IPS-18a (cell line): ENCODE data around the gene CFAP97.

Experiments
- H3K27ac ChIP-seq: one replicate; pipeline ENCODE4 v1.5.1; 2013; ENCODE audit warnings: low read length
- H3K27me3 ChIP-seq: one replicate; pipeline ENCODE4 v1.6.1; 2013; ENCODE audit warnings: mild to moderate bottlenecking, low read length; ENCODE audit not compliant: control insufficient read depth, insufficient read depth
- H3K36me3 ChIP-seq: one replicate; pipeline ENCODE4 v1.6.1; 2013; ENCODE audit warnings: low read depth, low read length; ENCODE audit not compliant: control insufficient read depth
- H3K4me1 ChIP-seq: one replicate; pipeline ENCODE4 v1.6.1; 2013; ENCODE audit warnings: low read depth, low read length; ENCODE audit not compliant: control insufficient read depth
- H3K4me3 ChIP-seq: one replicate; pipeline ENCODE4 v1.5.1; 2013; ENCODE audit warnings: low read length
- H3K9ac ChIP-seq: one replicate; pipeline ENCODE4 v1.6.1; 2013; ENCODE audit warnings: mild to moderate bottlenecking, low read length, moderate library complexity
- H3K9me3 ChIP-seq: one replicate; pipeline ENCODE4 v1.6.1; 2013; ENCODE audit warnings: low read depth, low read length; ENCODE audit not compliant: control insufficient read depth

Gene CFAP97

DNA sequence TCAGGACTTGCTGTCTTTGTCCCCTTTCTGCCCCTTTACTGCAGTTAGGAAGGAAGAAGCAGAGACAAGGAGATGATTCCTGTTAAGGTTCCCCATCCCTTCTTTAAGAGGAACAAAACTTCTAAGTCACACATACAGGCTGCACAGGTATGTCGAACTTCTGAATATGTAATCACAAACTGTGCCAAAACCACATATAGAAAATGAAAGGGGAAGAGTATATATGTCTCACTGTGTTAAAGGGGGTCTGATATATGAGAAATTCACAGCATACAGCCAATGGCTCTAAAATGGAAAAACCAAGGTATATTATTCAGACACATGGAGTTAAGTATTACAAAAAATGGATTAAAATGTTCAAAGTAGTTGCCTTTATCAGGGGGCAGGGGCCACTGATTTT is 11.7 kb downstream of the CFAP97 start:
- H3K4me1 ChIP-seq = no peaks in the 10 kb centered on the region
- no peak overlapping the region for H3K9ac ChIP-seq
- H3K27me3 ChIP-seq = no peaks in the 10 kb centered on the region
- no peaks in the 10 kb centered on the region for H3K9me3 ChIP-seq
- no peak overlapping the region for H3K27ac ChIP-seq
- no peak overlapping the region for H3K4me3 ChIP-seq
- peaks cover 7% of the 10 kb centered on the region for H3K36me3 ChIP-seq

GRCh38 chr4:185190306-185190856 is 13.4 kb downstream of the CFAP97 start:
- H3K27me3 ChIP-seq = no peaks in the 10 kb centered on the region
- H3K27ac ChIP-seq = no peak overlapping the region
- H3K4me1 ChIP-seq = no peaks in the 10 kb centered on the region
- no peak overlapping the region for H3K4me3 ChIP-seq
- peaks cover 7% of the 10 kb centered on the region for H3K36me3 ChIP-seq
- H3K9ac ChIP-seq = no peak overlapping the region
- H3K9me3 ChIP-seq = no peaks in the 10 kb centered on the region

- no peaks in the 10 kb centered on the region for H3K27me3 ChIP-seq
- no peaks in the 10 kb centered on the region for H3K9me3 ChIP-seq
- no peak overlapping the region for H3K4me3 ChIP-seq
- no peak overlapping the region for H3K27ac ChIP-seq
- H3K9ac ChIP-seq = no peak overlapping the region
- H3K4me1 ChIP-seq = no peaks in the 10 kb centered on the region
- H3K36me3 ChIP-seq = peaks cover 7% of the 10 kb centered on the region
These were observed 14.0 kb downstream of the CFAP97 start for GRCh38 chr4:185189606-185190305.

- Histone ChIP-seq H3K36me3 (peaks cover 7% of the 10 kb centered on the region), H3K9ac (no peak overlapping the region), H3K4me1 (peaks cover 18% of the 10 kb centered on the region), H3K27me3 (no peaks in the 10 kb centered on the region), H3K9me3 (no peaks in the 10 kb centered on the region), H3K4me3 (no peak overlapping the region), H3K27ac (no peak overlapping the region)
These were observed 17.0 kb downstream of the CFAP97 start for GRCh38 chr4:185186769-185187168.

DNA sequence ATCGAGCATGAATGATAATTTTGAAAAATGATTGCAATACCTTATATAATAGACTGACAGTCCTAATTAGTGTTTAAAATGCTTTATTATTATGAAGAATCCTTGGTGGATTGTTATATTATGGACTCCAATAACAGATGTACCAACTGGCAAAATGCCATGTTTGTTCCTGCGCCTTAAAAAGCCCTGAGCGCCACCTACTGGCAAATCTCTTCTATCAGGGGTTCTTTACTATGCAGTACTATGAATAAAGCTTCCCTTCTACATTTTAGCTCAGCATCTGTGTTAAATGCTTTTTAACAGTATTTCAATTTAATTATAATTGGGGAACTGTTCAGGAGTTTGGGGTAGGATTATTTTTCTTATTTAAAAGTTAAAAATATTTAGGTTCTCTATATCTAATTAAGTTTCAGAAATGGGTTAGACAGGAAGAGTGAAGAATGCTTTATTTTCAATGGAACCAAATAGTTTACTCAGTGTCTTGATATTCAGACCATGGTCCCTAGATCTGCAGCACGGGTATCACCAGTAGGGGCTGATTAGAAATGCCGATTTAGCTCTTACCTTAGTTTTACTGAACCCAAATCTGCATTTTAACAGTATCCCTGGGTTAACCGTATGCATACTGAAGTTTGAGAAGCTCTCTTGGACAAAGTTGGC is 20.0 kb downstream of the CFAP97 start:
- peaks cover 21% of the 10 kb centered on the region for H3K4me1 ChIP-seq
- no peak overlapping the region for H3K27ac ChIP-seq
- no peaks in the 10 kb centered on the region for H3K36me3 ChIP-seq
- no peaks in the 10 kb centered on the region for H3K9me3 ChIP-seq
- no peak overlapping the region for H3K9ac ChIP-seq
- H3K27me3 ChIP-seq = no peaks in the 10 kb centered on the region
- H3K4me3 ChIP-seq = no peak overlapping the region

DNA sequence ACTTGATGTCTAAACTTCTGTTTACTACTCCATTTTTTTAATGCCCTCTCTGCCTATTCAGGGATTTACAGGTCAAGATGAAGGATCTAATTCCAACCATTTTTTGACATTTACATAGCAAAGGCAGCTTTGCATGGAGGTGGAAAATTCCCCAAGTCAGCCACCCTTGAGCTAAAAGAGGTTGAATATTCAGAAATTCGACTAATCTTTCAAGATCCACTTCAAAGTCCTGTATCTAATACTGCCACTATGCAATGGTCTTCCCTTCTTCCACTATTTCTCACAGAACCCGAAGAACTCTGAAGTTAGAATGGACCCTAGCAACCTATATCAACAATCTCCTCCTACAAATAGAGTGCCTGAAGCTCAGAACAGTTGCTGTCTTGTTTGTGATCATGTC is 21.6 kb downstream of the CFAP97 start:
- H3K9ac ChIP-seq = no peak overlapping the region
- no peaks in the 10 kb centered on the region for H3K36me3 ChIP-seq
- H3K27ac ChIP-seq = no peak overlapping the region
- H3K4me1 ChIP-seq = peaks cover 21% of the 10 kb centered on the region
- H3K9me3 ChIP-seq = no peaks in the 10 kb centered on the region
- peak overlapping the region; percentile 19 for H3K4me3 ChIP-seq
- no peaks in the 10 kb centered on the region for H3K27me3 ChIP-seq

GRCh38 chr4:185179488-185179887 is 24.3 kb downstream of the CFAP97 start:
- Histone ChIP-seq H3K36me3 (no peaks in the 10 kb centered on the region), H3K27ac (no peak overlapping the region), H3K27me3 (no peaks in the 10 kb centered on the region), H3K9ac (no peak overlapping the region), H3K9me3 (no peaks in the 10 kb centered on the region), H3K4me3 (no peak overlapping the region), H3K4me1 (peaks cover 20% of the 10 kb centered on the region)

DNA sequence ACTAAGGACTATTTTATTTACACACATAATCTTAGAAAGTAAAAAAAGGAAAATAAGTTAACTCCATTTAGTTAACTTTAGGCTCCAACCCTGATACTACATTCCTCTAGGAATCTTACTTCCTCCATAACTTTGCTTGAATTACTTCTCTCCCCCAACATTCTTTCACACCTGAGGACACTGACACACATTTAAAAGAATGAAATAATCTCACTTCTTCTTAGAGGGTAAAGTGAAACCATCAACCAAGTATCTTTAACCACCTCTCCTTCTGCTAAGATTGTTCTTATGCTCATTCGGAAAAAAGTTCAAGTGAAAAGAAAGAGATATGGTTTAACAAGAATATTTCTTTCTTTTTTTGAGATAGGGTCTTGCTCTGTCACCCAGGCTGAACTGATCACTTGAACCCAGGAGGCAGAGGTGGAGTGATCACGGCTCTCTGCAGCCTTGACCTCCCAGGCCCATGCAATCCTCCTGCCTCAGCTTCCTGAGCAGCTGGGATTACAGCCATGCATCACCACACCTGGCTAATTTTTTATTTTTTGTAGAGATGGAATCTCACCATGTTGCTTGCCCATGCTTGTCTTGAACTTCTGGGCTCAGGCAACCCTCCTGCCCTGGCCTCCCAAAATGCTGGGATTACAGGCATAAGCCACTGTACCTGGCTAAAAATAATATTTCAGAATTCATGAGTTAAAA is 32.3 kb downstream of the CFAP97 start:
- H3K4me3 ChIP-seq = no peak overlapping the region
- H3K27me3 ChIP-seq = no peaks in the 10 kb centered on the region
- no peaks in the 10 kb centered on the region for H3K9me3 ChIP-seq
- peaks cover 15% of the 10 kb centered on the region for H3K4me1 ChIP-seq
- peaks cover 10% of the 10 kb centered on the region for H3K36me3 ChIP-seq
- H3K27ac ChIP-seq = no peak overlapping the region
- no peak overlapping the region for H3K9ac ChIP-seq

- Histone ChIP-seq H3K9ac (no peak overlapping the region), H3K4me1 (peaks cover 11% of the 10 kb centered on the region), H3K4me3 (no peak overlapping the region), H3K9me3 (no peaks in the 10 kb centered on the region), H3K27me3 (no peaks in the 10 kb centered on the region), H3K27ac (no peak overlapping the region), H3K36me3 (peaks cover 9% of the 10 kb centered on the region)
These were observed 36.6 kb downstream of the CFAP97 start for GRCh38 chr4:185167234-185167633.

- no peaks in the 10 kb centered on the region for H3K9me3 ChIP-seq
- no peak overlapping the region for H3K4me3 ChIP-seq
- H3K4me1 ChIP-seq = no peaks in the 10 kb centered on the region
- H3K27me3 ChIP-seq = no peaks in the 10 kb centered on the region
- H3K9ac ChIP-seq = no peak overlapping the region
- H3K36me3 ChIP-seq = peaks cover 13% of the 10 kb centered on the region
- no peak overlapping the region for H3K27ac ChIP-seq
These were observed 38.2 kb downstream of the CFAP97 start for GRCh38 chr4:185165605-185166063.

DNA sequence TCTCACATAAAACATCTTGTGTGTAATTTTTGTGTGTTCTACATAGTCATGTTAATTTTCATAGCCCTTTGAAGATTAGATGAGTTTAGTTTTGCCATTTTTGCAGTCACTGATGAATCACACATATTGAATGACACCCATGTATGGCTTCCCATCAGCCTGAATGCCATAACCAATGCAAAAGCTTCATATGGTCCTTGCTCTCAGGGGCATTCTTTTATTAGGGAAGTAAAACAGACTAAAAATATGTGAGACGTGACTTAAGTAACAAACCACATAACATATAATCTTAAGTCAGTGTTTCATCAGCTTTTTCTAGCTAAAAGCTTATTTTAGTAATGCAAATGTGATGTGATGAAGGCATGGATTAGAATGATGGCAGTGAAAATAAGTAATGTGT is 52.5 kb downstream of the CFAP97 start:
- Histone ChIP-seq H3K36me3 (peaks cover 11% of the 10 kb centered on the region), H3K27me3 (no peaks in the 10 kb centered on the region), H3K4me1 (no peaks in the 10 kb centered on the region), H3K4me3 (no peak overlapping the region), H3K9me3 (no peaks in the 10 kb centered on the region), H3K9ac (no peak overlapping the region), H3K27ac (no peak overlapping the region)
